Activated CD4-positive, alpha-beta T cell treated with anti-CD3 and anti-CD28 coated beads, Interleukin-2, Interleukin-4, amounts not matched to agents 100 ng/mL and 50 ng/mL, durations not matched to agents 16 hours and 8 hours (primary cell): ENCODE data around the gene ADRB2.

Experiments used
- DNase-seq: peaks from one replicate; pipeline ENCODE4 v3.0.0-alpha.2; 2020; ENCODE audit warnings: low spot score

Gene ADRB2

GRCh38 chr5:148831590-148832565 is 5.5 kb downstream of the ADRB2 start:
- DNase-seq, result no peak

DNA sequence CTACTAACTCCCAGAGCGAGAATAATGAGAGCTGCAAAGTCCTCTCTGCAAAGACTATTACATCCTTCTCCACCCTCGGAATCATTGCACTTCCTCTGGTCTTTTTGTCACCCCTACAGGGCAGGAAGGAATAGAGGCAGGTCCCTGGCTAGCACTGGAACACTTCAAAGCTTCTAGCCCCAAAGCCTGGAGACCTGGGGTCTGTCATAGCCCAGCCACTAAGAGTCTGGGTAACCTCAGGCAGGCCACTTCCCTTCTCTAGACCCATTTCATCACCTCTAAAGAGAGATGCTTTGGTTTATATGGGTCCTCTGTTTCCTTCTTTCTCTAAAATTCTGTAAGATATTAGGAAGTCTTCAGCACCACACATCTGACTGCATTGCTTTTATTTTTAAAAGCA is 6.7 kb downstream of the ADRB2 start:
- no peak for DNase-seq

DNA sequence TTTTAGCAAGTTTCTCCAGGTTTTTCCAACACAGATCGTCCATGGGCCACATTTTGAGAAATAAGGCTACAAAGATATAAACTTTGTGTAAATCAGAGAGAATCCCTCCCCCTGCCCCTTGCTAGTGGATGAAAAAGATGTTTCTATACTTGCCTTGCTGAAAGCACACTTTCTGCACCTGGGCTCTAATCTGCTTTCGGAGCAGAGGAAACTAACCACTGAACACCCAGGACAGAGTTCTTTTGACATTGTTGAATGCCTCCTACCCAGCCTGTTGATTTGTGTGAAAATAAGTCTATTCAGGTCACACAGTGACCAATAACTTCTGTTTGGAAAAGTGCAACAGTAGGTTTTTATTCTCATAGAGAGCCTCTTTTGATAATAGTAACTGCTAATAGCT is 7.5 kb downstream of the ADRB2 start:
- DNase-seq, result no peak

DNA sequence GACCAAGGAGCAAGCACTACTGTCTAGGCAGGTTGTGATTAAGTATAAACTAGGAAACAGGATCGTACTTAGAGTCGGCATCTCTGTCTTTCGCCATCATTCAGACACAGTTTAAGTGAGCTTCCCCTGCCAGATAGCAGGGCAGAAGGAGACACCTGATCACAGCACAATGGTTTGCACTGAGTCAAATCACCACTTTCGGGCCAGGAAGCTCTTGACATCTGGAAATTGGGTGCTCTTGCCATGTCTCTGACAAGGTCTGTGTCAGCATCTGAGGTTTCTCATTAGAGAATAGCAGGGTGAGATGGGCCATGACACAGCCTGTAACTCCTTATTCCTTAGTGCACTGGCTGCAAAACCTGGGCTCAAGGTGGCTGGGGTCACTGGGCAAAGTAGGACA is 8.3 kb downstream of the ADRB2 start:
- DNase-seq, result peak; percentile 41

GRCh38 chr5:148836272-148837250 is 10.2 kb downstream of the ADRB2 start:
- DNase-seq, result no peak

- no peak for DNase-seq
Measured at GRCh38 chr5:148837383-148837782, 11.0 kb downstream of the ADRB2 start.

DNA sequence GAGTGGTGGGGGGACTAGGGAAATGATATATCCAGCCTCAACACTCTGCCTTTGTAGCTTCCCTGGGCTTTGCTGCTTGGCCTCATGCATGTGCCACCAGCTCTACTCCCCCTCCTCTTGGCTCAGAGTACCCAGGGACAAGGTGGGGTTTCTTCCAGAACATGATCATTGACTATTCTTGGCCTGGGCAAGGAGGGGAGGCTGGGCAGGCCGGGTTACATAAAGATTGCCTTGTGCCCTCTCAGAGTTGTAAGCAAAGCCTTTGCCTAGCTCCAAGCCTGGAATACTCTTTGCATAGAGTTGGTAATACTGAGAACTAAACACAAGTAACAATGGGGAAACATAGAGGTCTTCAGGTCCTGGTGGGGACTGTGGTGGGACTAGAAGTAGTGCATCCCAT is 11.9 kb downstream of the ADRB2 start:
- no peak for DNase-seq

DNA sequence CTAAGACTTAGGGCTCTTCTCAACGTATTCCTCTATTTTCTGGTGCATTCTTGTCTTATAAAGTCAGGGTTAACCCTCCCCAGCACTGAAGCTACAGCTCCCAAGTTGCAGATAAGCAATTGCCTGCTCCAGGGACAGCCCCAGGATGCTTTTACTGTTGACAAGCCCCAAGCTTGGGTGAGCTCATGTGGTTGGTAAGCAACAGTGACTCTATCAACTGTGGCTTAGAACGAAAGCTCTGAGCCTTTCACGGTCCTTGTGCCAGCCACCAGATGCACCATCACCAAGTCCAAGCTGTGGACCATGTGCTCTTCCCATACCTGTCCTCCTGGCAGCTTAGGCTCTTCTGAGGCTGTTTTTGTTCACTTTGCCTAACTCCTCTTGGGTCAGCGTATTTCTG is 13.5 kb downstream of the ADRB2 start:
- DNase-seq, result no peak

GRCh38 chr5:148840531-148840930 is 14.1 kb downstream of the ADRB2 start:
- DNase-seq, result no peak

DNA sequence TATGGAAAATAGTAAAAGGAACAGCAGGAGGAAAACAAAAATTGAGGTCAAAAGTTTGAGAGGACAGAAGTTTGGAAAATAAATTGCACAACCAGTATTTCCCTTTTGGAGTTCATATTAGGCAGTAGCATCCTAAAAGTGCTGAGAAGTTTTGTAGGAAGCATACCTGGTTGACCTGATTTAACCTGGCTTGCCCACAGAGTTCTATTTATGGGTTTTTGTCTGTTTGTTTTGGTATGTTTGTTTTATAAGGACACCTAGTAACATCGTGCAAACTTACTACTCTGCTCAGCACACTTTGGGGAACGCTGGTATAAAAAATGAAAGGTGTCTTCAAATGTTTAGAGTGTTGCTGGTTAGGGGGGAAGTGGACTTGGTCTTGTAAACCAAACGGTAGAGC is 15.1 kb downstream of the ADRB2 start:
- no peak for DNase-seq

GRCh38 chr5:148842161-148842560 is 15.8 kb downstream of the ADRB2 start:
- DNase-seq, result no peak

DNA sequence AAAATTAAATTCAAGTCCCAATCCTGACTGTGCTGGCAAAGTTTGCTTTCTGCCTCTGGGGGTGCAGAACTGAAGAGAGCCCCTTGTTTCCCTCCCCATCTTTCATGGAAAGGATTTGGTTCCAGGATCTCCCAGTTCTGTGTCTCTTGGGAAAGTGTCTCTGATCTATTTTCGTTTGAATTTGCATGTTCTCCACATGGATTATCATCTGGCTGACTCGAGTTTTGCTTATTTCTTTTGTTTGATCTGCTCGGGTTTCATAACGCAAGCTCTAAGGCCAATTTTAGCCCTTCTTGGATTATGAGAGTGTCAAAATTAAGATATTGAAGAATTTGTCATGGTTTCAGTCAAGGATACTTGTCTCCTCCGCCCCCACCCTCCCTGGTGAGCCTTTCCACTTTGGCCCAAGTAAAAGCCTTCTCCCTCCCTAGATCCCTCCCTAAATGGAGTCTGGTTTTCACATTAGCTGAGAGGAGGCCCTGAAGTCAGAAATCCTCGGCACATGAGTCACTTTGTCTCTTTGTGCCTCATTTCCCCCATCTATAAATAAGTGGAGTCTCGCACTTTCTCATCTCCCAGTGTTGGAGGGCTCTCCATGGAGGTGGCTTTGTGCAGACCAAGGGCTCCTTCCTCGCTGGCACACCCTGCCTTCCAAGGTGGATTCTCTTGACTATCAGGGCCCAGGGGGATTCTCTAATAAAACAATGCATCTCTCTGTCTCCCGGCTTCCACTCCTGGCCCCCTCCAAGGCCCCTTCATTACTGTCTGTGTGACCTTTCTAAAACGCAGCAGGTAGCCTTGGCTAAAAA is 17.3 kb downstream of the ADRB2 start:
- DNase-seq, result no peak

GRCh38 chr5:148844433-148845280 is 18.2 kb downstream of the ADRB2 start:
- DNase-seq, result no peak

- no peak for DNase-seq
Measured at GRCh38 chr5:148846930-148847329, 20.5 kb downstream of the ADRB2 start.

GRCh38 chr5:148847456-148847855 is 21.0 kb downstream of the ADRB2 start:
- DNase-seq, result no peak

- no peak for DNase-seq
Measured at GRCh38 chr5:148848393-148849031, 22.1 kb downstream of the ADRB2 start.

GRCh38 chr5:148849461-148849860 is 23.1 kb downstream of the ADRB2 start:
- peak; percentile 44 for DNase-seq

DNA sequence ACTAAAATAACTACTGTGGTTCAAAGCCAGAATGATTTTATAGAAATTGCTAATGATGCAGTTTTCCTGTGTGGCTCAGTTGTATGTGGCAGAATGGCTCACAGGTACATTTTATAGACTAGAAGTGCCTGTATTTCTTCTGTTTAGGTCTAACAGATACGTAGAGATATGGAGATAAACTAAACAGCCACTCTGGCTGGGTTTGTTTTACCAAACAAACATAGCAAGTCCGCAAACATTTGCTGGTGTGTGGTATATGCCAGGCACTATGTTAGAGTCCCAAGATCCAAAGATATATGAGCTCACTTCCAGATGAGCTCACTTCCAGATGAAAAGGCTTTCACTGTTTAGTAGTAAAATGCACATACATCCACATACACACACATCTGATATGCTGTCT is 24.4 kb downstream of the ADRB2 start:
- DNase-seq, result no peak

- no peak for DNase-seq
Measured at GRCh38 chr5:148853868-148854267, 27.5 kb downstream of the ADRB2 start.

DNA sequence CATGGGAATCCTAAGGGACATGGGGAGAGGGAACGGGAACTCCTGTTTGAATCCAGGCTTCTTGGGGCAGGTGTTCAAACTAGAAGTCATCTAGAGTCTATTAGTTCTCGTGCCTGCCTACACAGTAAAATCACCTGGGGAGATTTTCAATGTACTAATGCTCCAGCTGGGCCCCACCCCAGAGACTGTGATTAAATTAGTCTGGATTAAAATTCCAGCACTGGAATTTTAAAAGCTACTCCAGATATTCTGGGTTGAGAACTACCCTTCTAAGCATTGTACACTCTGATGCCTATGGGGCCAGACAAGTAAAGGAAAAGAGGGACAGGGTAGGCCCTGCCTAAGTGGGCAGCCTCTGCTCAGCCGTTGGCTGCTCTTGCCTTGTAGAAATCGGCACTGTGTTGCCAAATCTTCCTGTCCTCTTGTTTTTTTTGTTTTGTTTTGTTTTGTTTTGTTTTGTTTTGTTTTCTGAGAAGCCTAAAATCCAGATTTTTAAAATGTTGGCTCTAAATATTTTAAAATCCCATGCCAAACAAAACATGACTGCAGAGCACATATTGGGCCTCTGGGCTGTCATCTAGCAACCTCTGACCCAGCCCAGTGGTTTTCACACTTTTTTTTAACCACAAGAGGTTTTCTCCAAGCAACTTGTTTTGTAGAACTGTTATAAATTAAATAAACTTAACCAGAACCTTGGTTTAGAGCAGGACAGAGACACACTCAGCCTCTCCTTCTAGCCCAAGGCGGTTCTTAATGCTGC is 29.0 kb downstream of the ADRB2 start:
- DNase-seq, result peak; percentile 32
